BJ (cell line): ENCODE measurements around the gene CARD10. TPM values are rescaled to one million over a fixed set of nuclear protein-coding genes. Genes with fewer than 3 reads are reported as not detected.

Experiments used
- CTCF ChIA-PET: fragments of 350-600 bp; formaldehyde crosslinking; extraction: SDS; loops from one replicate; lab custom pipeline; 2021; ENCODE audit warnings: antibody characterized with exemption, inconsistent platforms; lab: Yijun Ruan, JAX
- POLR2A ChIA-PET: fragments of 300-600 bp; sonication (Branson Sonifier 250); formaldehyde crosslinking; extraction: SDS; loops from one replicate; lab custom pipeline; 2021; ENCODE audit warnings: antibody characterized with exemption; lab: Charles Lee
- DNase-seq: peaks from one replicate; pipeline ENCODE4 v3.0.0-alpha.2; 2011; ENCODE audit warnings: low read depth
- H3K27me3 ChIP-seq: 2 replicates; pipeline ENCODE4 v1.6.0; 2011; ENCODE audit warnings: low read length; ENCODE audit not compliant: control insufficient read depth, insufficient read depth
- H3K36me3 ChIP-seq: 2 replicates; pipeline ENCODE4 v1.5.1; 2011; ENCODE audit warnings: low read length; ENCODE audit not compliant: control insufficient read depth, insufficient read depth
- H3K4me3 ChIP-seq: 2 replicates; pipeline ENCODE4 v1.5.1; 2011; ENCODE audit warnings: low read depth, mild to moderate bottlenecking, control low read depth, low read length
- CTCF ChIP-seq: IDR thresholded peaks from 2 replicates; pipeline ENCODE4 v1.5.1; 2011; ENCODE audit warnings: low read depth, mild to moderate bottlenecking, control low read depth, inconsistent platforms, low read length, moderate library complexity; ENCODE audit not compliant: insufficient read depth
- polyA plus RNA-seq: library from polyadenylated mRNA; depleted of rRNA; stranded (reverse); fragments of >200 nt; gene quantifications from 2 replicates; pipeline ENCODE4 v1.2.3, GENCODE V29; 2011; rRNA removed

Gene CARD10
- polyA plus RNA-seq, 1 experiment = 4.5 TPM

- Histone ChIP-seq H3K36me3 (no peaks in the 10 kb centered on the region), H3K27me3 (peaks cover 4% of the 10 kb centered on the region; the same call in 1 of the 2 replicates), H3K4me3 (no peak overlapping the region)
- no peak for TF ChIP-seq CTCF
- no peak for DNase-seq
- ChIA-PET CTCF (interaction anchor here (0.5 to 1.3 kb wide), 5 partner anchors 14 to 582 kb away, joined by 3 to 4 read pairs (median 3); no protein-coding TSS in a partner anchor), POLR2A (no interaction called here)
Measured at GRCh38 chr22:37442537-37442936, 76.7 kb downstream of the CARD10 start.

GRCh38 chr22:37442135-37442534, 77.1 kb downstream of the CARD10 start:
- no peak for TF ChIP-seq CTCF
- Histone ChIP-seq H3K4me3 (no peak overlapping the region), H3K36me3 (no peaks in the 10 kb centered on the region), H3K27me3 (peaks cover 3% of the 10 kb centered on the region; the same call in 1 of the 2 replicates)
- POLR2A ChIA-PET = no interaction called here
- CTCF ChIA-PET = interaction anchor here (0.5 to 1.3 kb wide), 4 partner anchors 27 to 582 kb away, joined by 3 to 4 read pairs (median 3); no protein-coding TSS in a partner anchor
- DNase-seq = no peak

GRCh38 chr22:37440875-37441274, 78.3 kb downstream of the CARD10 start:
- ChIA-PET CTCF (interaction anchor here (1.5 to 4.4 kb wide), 2 partner anchors 11 to 181 kb away, joined by 3 to 21 read pairs; no protein-coding TSS in a partner anchor), POLR2A (no interaction called here)
- Histone ChIP-seq H3K27me3 (peaks cover 3% of the 10 kb centered on the region; the same call in 1 of the 2 replicates), H3K4me3 (no peak overlapping the region), H3K36me3 (no peaks in the 10 kb centered on the region)
- DNase-seq = no peak
- TF ChIP-seq CTCF = no peak

Other genes with a start within 250 kb of the CARD10 start
- not detected in 2 replicates for gene CYTH4, start 236.9 kb downstream of the CARD10 start, polyA plus RNA-seq
- gene ELFN2, start 91.9 kb downstream of the CARD10 start, polyA plus RNA-seq = 0.34 and 0.39 TPM in 2 replicates
- gene MFNG, start 33.0 kb downstream of the CARD10 start, polyA plus RNA-seq = not detected in 2 replicates
- gene CDC42EP1, start 41.1 kb upstream of the CARD10 start, polyA plus RNA-seq = 19.1 and 36.3 TPM in 2 replicates
- not detected in 2 replicates for gene LGALS2, start 60.7 kb upstream of the CARD10 start, polyA plus RNA-seq
- gene GGA1, start 89.4 kb upstream of the CARD10 start, polyA plus RNA-seq = 22.5 and 34.6 TPM in 2 replicates
- gene SH3BP1, start 120.3 kb upstream of the CARD10 start, polyA plus RNA-seq = 4.7 and 5.8 TPM in 2 replicates
- 16.4 and 24.0 TPM in 2 replicates for gene PDXP, start 139.3 kb upstream of the CARD10 start, polyA plus RNA-seq
- gene LGALS1, start 156.2 kb upstream of the CARD10 start, polyA plus RNA-seq = 9,083 and 9,143 TPM in 2 replicates
- gene NOL12, start 166.9 kb upstream of the CARD10 start, polyA plus RNA-seq = 11.0 and 16.5 TPM in 2 replicates
- 52.0 and 73.9 TPM in 2 replicates for gene TRIOBP, start 177.6 kb upstream of the CARD10 start, polyA plus RNA-seq